ENCODE data around the gene MAP3K7CL.

MAP3K7CL gene, protein sequence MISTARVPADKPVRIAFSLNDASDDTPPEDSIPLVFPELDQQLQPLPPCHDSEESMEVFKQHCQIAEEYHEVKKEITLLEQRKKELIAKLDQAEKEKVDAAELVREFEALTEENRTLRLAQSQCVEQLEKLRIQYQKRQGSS

DNA sequence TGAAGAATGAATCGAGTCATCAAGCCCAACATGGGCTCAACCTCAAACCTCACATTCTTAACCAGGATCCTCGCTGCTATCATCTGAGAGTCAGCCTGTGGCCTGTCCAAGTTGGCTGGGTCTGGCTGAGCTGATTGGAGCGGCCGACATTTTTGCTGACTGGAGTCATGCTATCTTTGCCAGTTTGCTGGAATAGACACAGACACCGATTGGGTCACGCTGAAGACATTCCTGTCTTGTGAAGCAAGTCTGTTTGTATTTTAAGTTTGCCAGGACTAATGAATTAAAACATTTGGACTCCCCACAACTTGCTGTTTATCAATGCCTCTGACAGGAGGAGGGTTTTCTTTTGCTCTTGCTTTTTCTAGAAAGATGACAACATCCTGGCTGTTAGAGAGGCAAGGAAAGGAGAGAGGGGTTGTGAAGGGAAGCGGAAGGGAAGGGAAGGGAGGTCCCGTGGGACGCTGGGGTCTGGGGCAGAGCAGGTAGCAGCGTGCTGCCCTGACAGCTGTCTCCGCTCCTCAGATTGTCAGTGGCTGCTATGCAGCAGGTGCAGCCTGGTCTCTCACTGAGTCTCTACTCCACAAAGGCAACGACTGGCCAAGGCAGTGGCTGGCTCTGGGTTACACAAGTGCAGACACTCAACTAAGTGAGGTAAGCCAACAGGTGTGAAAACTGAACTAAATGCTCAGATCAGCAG is at the start of gene MAP3K7CL:
TSS of gene MAP3K7CL (plus strand) at position 375 of the 700 bp plus-strand sequence. CDS start 2,701 bp downstream, outside the sequence.
- Histone ChIP-seq H3K27me3 (ENCODE audit: control insufficient read depth in 2 of 2, insufficient read depth in 2 of 2, low read length in 2 of 2) (no peaks in the 10 kb centered on the region), H3K36me3 (ENCODE audit: control insufficient read depth in 2 of 2, insufficient read depth in 2 of 2, low read length in 2 of 2) (no peaks in the 10 kb centered on the region), H3K4me1 (ENCODE audit: control insufficient read depth in 2 of 2, insufficient read depth in 2 of 2, low read length in 2 of 2) (peaks cover 0 to 4% of the 10 kb centered on the region in 2 donors), H3K9ac (ENCODE audit: low read depth in 1 of 2, low read length in 2 of 2) (no peak within 1 kb of the TSS), H3K9me3 (ENCODE audit: control insufficient read depth in 2 of 2, low read length in 2 of 2) (no peaks in the 10 kb centered on the region), H3K27ac (ENCODE audit: low read depth in 2 of 2, low read length in 2 of 2) (no peak within 1 kb of the TSS), H3K4me3 (ENCODE audit: low read length in 2 of 2) (no peak within 1 kb of the TSS)

DNA sequence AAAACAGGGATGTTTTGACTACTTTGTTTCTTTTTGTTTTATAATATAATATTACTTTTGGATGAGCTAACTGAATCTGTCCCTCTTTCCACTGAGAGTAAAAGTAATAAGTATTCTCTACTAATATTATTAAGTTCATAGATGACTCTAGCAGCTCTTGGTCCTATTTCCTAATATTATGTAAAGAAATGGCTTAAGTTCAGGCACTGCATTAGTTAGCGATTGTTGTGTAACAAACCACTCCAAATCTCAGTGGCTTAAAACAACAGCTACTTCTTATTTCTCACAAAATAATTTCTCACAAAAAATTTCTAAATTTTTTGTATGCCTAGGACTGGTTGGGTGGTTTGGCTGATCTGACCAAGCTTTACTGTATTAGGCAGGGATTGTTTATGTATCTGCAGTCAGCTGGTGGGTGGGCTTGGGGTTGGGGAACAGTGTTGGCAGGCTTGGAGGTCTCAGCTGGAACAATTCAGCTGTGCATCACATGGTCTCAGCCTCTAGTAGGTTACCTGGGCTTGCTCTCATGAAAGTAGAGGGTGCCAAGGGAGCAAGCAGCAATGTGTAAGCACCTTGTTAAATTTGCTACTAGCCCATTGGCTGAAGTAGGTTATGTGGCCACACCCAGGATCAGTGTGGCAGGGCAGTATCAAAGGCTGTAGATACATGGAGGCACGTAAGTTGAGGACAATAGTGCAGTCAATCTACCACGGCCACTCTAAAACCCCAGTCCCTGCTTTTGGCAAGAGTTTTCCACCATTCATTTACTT is 48.2 kb upstream of the MAP3K7CL start:
- Histone ChIP-seq H3K9me3 (ENCODE audit: control insufficient read depth in 2 of 2, low read length in 2 of 2) (no peaks in the 10 kb centered on the region), H3K4me3 (ENCODE audit: low read length in 2 of 2) (no peak overlapping the region), H3K36me3 (ENCODE audit: control insufficient read depth in 2 of 2, insufficient read depth in 2 of 2, low read length in 2 of 2) (no peaks in the 10 kb centered on the region), H3K9ac (ENCODE audit: low read depth in 1 of 2, low read length in 2 of 2) (no peak overlapping the region), H3K27ac (ENCODE audit: low read depth in 2 of 2, low read length in 2 of 2) (no peak overlapping the region), H3K27me3 (ENCODE audit: control insufficient read depth in 2 of 2, insufficient read depth in 2 of 2, low read length in 2 of 2) (no peaks in the 10 kb centered on the region), H3K4me1 (ENCODE audit: control insufficient read depth in 2 of 2, insufficient read depth in 2 of 2, low read length in 2 of 2) (peaks cover 0 to 4% of the 10 kb centered on the region in 2 donors)

DNA sequence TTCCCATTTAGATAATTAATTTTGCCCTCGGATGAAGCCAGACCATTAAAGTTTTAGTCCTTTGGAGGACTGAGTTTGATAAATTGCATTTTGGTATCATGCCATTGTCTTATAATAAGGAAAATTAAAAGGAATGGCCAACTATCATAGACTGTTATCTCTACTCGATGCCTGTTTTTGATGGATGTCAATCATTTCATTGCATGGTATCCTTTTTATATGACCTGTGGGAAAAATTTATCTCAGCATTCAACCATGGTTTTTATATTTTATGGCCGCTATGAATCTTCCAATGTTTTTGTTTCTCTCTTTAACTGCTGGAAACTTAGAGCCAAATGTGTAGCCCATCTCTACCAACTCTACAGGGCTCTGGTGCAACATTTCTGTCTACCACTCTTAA is 47.1 kb upstream of the MAP3K7CL start:
- H3K4me1 ChIP-seq (ENCODE audit: control insufficient read depth in 2 of 2, insufficient read depth in 2 of 2, low read length in 2 of 2), result peaks cover 0 to 4% of the 10 kb centered on the region in 2 donors
- H3K27me3 ChIP-seq (ENCODE audit: control insufficient read depth in 2 of 2, insufficient read depth in 2 of 2, low read length in 2 of 2), result no peaks in the 10 kb centered on the region
- no peak overlapping the region for H3K4me3 ChIP-seq (ENCODE audit: low read length in 2 of 2)
- H3K9me3 ChIP-seq (ENCODE audit: control insufficient read depth in 2 of 2, low read length in 2 of 2), result no peaks in the 10 kb centered on the region
- H3K27ac ChIP-seq (ENCODE audit: low read depth in 2 of 2, low read length in 2 of 2), result no peak overlapping the region
- H3K36me3 ChIP-seq (ENCODE audit: control insufficient read depth in 2 of 2, insufficient read depth in 2 of 2, low read length in 2 of 2), result no peaks in the 10 kb centered on the region
- no peak overlapping the region for H3K9ac ChIP-seq (ENCODE audit: low read depth in 1 of 2, low read length in 2 of 2)

DNA sequence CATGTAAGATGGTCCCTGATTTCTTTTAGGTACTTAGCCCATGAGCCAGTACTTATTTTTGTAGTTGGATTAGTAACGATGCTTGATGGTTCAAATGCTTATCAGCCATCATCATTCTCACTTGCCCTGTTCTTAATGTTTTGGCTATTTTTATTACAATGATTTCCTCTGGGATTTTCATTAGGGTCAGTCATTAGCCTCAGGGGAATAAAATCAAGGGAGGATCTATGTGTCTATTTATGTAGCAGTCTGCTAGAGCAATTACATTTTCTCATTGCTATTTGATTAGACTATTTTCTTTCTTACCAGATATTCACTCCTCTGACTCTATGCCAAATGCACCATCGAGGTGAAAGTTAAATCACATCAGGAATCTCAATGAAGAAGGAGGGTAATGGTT is 46.1 kb upstream of the MAP3K7CL start:
- Histone ChIP-seq H3K4me1 (ENCODE audit: control insufficient read depth in 2 of 2, insufficient read depth in 2 of 2, low read length in 2 of 2) (no peaks in the 10 kb centered on the region), H3K36me3 (ENCODE audit: control insufficient read depth in 2 of 2, insufficient read depth in 2 of 2, low read length in 2 of 2) (no peaks in the 10 kb centered on the region), H3K27ac (ENCODE audit: low read depth in 2 of 2, low read length in 2 of 2) (no peak overlapping the region), H3K9me3 (ENCODE audit: control insufficient read depth in 2 of 2, low read length in 2 of 2) (no peaks in the 10 kb centered on the region), H3K9ac (ENCODE audit: low read depth in 1 of 2, low read length in 2 of 2) (no peak overlapping the region), H3K27me3 (ENCODE audit: control insufficient read depth in 2 of 2, insufficient read depth in 2 of 2, low read length in 2 of 2) (no peaks in the 10 kb centered on the region), H3K4me3 (ENCODE audit: low read length in 2 of 2) (no peak overlapping the region)

DNA sequence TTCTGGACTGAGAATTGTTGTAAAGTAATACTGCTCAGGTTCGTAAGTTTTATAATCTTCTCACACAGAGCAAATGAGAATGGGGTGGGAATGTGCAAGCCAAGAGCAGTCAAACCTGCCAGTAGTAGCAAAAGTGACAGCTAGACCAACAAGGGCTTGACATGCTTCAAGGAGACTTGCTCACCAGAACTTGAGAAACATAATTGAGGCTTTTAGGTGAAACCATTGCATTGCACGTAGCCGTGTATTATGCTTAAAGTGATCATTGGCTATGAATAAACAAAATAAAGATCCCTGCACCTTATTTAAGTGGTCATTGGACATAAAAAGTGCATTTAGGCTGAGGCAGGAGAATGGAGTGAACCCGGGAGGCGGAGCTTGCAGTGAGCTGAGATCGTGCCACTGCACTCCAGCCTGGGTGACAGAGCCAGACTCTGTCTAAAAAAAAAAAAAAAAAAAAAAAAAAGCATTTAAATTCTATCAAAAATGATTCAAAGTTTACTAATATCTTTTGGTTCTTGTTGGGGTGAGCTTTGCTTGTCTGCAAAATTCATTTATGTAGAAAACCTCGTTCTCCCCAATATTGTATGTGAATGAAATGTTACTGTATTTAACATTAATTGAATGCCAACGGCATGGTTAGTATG is 45.2 kb upstream of the MAP3K7CL start:
- Histone ChIP-seq H3K27me3 (ENCODE audit: control insufficient read depth in 2 of 2, insufficient read depth in 2 of 2, low read length in 2 of 2) (no peaks in the 10 kb centered on the region), H3K9ac (ENCODE audit: low read depth in 1 of 2, low read length in 2 of 2) (no peak overlapping the region), H3K9me3 (ENCODE audit: control insufficient read depth in 2 of 2, low read length in 2 of 2) (no peaks in the 10 kb centered on the region), H3K4me3 (ENCODE audit: low read length in 2 of 2) (no peak overlapping the region), H3K36me3 (ENCODE audit: control insufficient read depth in 2 of 2, insufficient read depth in 2 of 2, low read length in 2 of 2) (no peaks in the 10 kb centered on the region), H3K27ac (ENCODE audit: low read depth in 2 of 2, low read length in 2 of 2) (no peak overlapping the region), H3K4me1 (ENCODE audit: control insufficient read depth in 2 of 2, insufficient read depth in 2 of 2, low read length in 2 of 2) (no peaks in the 10 kb centered on the region)

DNA sequence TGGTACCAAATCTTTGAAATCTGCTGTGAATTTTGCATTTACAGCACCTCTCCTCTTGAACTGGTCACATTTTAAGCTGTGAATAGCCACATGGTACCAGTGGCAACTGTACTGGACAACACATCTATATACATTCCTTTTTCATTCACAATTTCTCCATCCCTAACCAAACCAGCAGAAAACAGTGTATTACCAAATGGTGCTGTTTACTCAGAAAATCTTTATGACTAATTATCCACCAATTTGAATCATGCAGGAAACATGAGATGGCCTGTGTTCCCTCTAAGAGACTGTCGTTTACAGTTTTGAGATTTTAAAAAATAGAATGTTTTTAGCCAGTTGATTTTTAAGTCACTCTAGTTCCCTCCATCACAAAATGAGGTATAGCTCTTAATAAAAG is 39.4 kb upstream of the MAP3K7CL start:
- Histone ChIP-seq H3K27me3 (ENCODE audit: control insufficient read depth in 2 of 2, insufficient read depth in 2 of 2, low read length in 2 of 2) (no peaks in the 10 kb centered on the region), H3K9ac (ENCODE audit: low read depth in 1 of 2, low read length in 2 of 2) (no peak overlapping the region), H3K4me1 (ENCODE audit: control insufficient read depth in 2 of 2, insufficient read depth in 2 of 2, low read length in 2 of 2) (no peaks in the 10 kb centered on the region), H3K36me3 (ENCODE audit: control insufficient read depth in 2 of 2, insufficient read depth in 2 of 2, low read length in 2 of 2) (peaks cover 0 to 2% of the 10 kb centered on the region in 2 donors), H3K4me3 (ENCODE audit: low read length in 2 of 2) (no peak overlapping the region), H3K9me3 (ENCODE audit: control insufficient read depth in 2 of 2, low read length in 2 of 2) (no peaks in the 10 kb centered on the region), H3K27ac (ENCODE audit: low read depth in 2 of 2, low read length in 2 of 2) (no peak overlapping the region)

DNA sequence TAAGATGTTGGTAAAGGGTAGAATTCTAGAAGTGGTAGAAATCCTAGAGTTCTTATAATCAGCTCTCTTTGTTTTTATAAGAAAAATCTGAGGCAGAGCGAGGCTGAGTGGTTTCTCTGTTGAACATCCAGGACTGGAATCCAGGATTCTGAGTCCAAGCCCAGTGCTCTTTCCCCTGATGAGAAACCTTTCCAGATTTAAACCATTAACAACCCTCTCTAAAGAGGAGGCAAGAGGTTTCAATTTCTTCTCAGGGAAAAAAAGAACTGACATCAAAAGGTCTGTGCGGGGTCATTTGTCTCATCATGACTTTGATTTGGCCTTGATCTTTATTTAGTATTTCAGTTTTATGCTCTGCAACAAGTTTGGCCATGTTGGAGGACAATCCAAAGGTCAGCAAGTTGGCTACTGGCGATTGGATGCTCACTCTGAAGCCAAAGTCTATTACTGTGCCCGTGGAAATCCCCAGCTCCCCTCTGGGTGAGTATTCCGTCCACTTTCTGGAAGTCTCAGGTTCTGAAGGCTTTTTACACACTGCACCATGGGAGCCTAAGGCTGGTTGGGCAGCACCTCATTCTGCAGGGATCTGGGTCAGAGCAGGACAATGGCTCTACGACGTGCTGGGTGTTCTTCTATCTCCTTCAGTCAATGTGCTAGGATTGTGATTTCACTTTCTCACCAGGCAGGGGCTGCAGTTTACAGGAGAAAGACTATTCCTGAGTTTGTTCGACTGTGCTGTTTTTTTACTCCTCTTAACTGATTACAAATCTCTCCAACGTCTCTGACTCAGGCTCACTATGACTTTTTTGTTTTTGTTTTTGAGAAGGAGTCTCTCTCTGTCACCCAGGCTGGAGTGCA is 38.1 kb upstream of the MAP3K7CL start:
- Histone ChIP-seq H3K36me3 (ENCODE audit: control insufficient read depth in 2 of 2, insufficient read depth in 2 of 2, low read length in 2 of 2) (peaks cover 0 to 2% of the 10 kb centered on the region in 2 donors), H3K4me3 (ENCODE audit: low read length in 2 of 2) (no peak overlapping the region), H3K27ac (ENCODE audit: low read depth in 2 of 2, low read length in 2 of 2) (no peak overlapping the region), H3K9ac (ENCODE audit: low read depth in 1 of 2, low read length in 2 of 2) (no peak overlapping the region), H3K4me1 (ENCODE audit: control insufficient read depth in 2 of 2, insufficient read depth in 2 of 2, low read length in 2 of 2) (no peaks in the 10 kb centered on the region), H3K27me3 (ENCODE audit: control insufficient read depth in 2 of 2, insufficient read depth in 2 of 2, low read length in 2 of 2) (no peaks in the 10 kb centered on the region), H3K9me3 (ENCODE audit: control insufficient read depth in 2 of 2, low read length in 2 of 2) (no peaks in the 10 kb centered on the region)

DNA sequence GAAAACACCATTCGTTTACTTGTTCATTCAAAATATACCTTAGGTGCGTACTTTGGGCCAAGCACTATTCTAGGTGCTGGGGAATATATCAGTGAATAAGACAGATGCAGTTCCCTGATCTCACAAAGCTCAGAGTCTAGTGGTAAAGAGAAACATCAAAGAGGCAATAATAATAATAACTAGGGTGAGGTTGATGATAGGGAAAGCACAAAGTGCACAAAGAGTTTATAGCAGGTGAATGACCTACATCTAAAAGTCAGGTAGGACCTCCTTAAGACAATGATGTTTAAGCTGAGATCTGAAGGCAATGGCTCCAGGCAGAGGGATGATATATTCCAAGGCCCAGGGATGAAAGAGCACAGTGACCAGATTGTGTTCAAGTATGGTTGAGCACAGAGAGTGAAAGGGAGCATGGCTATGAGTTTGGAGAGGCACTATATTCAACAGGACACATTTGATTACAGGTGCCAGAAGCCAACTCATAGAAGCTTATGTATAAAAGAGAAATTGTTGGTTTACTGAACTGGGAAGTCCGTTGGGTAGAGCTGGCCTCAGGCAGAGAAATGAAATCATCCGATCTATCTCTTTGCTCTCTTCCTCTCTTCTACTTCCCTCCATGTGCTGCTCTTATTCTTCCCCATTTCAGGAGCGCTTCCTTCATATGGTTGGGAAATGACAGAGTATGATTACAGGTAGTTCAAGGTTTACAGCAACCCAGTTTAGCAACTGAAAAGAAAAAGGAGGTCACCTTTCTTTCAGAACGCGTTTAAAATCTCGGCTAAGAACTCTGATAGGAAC is 34.0 kb upstream of the MAP3K7CL start:
- no peaks in the 10 kb centered on the region for H3K27me3 ChIP-seq (ENCODE audit: control insufficient read depth in 2 of 2, insufficient read depth in 2 of 2, low read length in 2 of 2)

DNA sequence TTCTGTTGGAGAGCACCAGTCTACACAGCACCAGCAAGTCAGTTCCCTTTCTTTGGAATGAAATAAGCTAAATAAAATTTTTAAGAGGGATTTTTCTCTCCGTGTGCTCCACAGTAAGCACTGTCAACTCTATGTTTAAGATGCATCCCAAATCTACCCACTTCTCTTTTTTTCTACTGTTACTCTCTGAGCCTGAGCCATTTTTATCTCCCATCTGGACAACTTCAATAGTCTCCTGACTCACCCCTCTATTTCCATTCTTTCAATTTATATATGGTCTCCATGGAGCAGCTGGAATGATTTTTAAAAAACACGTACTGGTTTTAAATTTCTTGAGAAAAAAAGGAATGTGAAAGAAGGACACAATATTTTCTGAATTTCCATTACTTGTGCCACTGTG is 32.3 kb upstream of the MAP3K7CL start:
- no peak overlapping the region for H3K4me3 ChIP-seq (ENCODE audit: low read length in 2 of 2)
- no peak overlapping the region for H3K9ac ChIP-seq (ENCODE audit: low read depth in 1 of 2, low read length in 2 of 2)
- no peaks in the 10 kb centered on the region for H3K9me3 ChIP-seq (ENCODE audit: control insufficient read depth in 2 of 2, low read length in 2 of 2)
- no peaks in the 10 kb centered on the region for H3K27me3 ChIP-seq (ENCODE audit: control insufficient read depth in 2 of 2, insufficient read depth in 2 of 2, low read length in 2 of 2)
- H3K4me1 ChIP-seq (ENCODE audit: control insufficient read depth in 2 of 2, insufficient read depth in 2 of 2, low read length in 2 of 2), result no peaks in the 10 kb centered on the region
- H3K27ac ChIP-seq (ENCODE audit: low read depth in 2 of 2, low read length in 2 of 2), result no peak overlapping the region
- peaks cover 0 to 1% of the 10 kb centered on the region in 2 donors for H3K36me3 ChIP-seq (ENCODE audit: control insufficient read depth in 2 of 2, insufficient read depth in 2 of 2, low read length in 2 of 2)

More for the DNA sequence above, 34.0 kb upstream of the MAP3K7CL start:
- Histone ChIP-seq H3K4me1 (ENCODE audit: control insufficient read depth in 2 of 2, insufficient read depth in 2 of 2, low read length in 2 of 2) (no peaks in the 10 kb centered on the region), H3K27ac (ENCODE audit: low read depth in 2 of 2, low read length in 2 of 2) (no peak overlapping the region), H3K4me3 (ENCODE audit: low read length in 2 of 2) (no peak overlapping the region), H3K36me3 (ENCODE audit: control insufficient read depth in 2 of 2, insufficient read depth in 2 of 2, low read length in 2 of 2) (peaks cover 0 to 2% of the 10 kb centered on the region in 2 donors), H3K9ac (ENCODE audit: low read depth in 1 of 2, low read length in 2 of 2) (no peak overlapping the region), H3K9me3 (ENCODE audit: control insufficient read depth in 2 of 2, low read length in 2 of 2) (no peaks in the 10 kb centered on the region)
